Endometrial microvascular endothelial cells (primary cell): ENCODE measurements around the gene FAM107B. TPM values are rescaled to one million over a fixed set of nuclear protein-coding genes. Genes with fewer than 3 reads are reported as not detected.
"Not testable (repeated sequence)": the region's sequence is repeated elsewhere in the genome, so short reads cannot be mapped to it uniquely, and the experiment has no call there.

Experiments used
- in situ Hi-C: cut with HindIII; loops from 2 replicates; pipeline ENCODE4 v1.10.0; 2017; ENCODE audit warnings: low sequenced_read_pairs, low pct_unique_long_range_greater_than_20kb; ENCODE audit errors: inconsistent ontology term
- total RNA-seq: library from RNA; depleted of rRNA; stranded (reverse); fragments of >200 nt; gene quantifications from one replicate; pipeline ENCODE4 v1.2.3, GENCODE V29; 2015; ENCODE audit errors: inconsistent ontology term

Gene FAM107B
- total RNA-seq, 1 donor from 2014 or later = 77.7 TPM

GRCh38 chr10:14676732-14677131 is 98.0 kb downstream of the FAM107B start:
- in situ Hi-C loops = no loop called here

DNA sequence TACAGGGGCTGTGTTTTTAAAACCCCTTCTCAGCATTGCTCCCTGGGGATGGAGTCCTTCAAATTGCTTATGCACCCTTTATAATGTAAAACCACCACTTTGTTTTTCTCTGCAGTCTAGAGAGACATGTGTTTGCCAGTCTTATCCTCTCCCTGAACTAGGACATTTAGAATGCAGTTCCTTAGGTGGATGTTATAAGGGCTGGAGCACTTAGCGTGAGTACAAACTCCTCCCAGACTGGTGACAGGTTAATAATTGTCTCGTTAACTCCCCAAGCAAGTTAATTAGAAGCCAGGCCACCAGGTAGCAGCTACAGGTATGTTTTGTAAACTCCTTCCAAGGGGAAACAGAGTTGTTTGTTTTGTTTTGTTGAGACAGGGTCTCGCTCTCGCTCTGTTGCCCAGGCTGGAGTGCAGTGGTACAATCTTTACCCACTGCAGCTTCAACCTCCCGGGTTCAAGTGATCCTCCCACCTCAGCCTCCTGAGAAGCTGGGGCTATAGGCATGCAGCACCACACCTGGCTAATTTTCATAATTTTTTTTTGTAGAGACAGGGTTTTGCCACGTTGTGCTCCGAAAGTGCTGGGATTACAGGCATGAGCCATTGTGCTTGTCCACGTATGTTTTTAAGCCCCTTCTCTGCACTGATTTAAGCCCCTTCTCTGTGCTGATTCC is 100.2 kb downstream of the FAM107B start:
- in situ Hi-C loops = no loop called here

GRCh38 chr10:14673189-14673861 is 101.4 kb downstream of the FAM107B start:
- in situ Hi-C loops = no loop called here

DNA sequence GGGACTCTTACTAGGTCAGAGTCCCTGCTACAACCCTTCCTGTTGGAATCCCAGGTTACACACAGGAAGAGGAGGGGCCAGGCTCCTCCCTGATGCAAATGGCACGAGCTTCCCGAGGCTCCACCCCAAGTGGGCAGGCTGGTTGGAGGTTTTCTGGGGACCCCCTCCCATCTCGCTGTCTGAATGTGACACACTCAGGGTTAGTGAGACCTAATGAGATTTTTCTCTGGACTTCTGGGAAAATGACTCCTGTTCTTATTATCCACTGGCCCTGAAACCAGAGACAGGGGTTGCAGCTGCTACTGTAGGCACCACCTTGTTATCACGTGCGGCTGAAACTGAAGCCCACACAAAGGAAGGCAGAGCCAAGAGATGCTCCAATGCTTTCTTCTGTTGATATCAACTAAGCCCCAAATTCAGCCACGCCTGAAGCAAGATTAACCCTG is 103.3 kb downstream of the FAM107B start:
- in situ Hi-C loops = no loop called here

DNA sequence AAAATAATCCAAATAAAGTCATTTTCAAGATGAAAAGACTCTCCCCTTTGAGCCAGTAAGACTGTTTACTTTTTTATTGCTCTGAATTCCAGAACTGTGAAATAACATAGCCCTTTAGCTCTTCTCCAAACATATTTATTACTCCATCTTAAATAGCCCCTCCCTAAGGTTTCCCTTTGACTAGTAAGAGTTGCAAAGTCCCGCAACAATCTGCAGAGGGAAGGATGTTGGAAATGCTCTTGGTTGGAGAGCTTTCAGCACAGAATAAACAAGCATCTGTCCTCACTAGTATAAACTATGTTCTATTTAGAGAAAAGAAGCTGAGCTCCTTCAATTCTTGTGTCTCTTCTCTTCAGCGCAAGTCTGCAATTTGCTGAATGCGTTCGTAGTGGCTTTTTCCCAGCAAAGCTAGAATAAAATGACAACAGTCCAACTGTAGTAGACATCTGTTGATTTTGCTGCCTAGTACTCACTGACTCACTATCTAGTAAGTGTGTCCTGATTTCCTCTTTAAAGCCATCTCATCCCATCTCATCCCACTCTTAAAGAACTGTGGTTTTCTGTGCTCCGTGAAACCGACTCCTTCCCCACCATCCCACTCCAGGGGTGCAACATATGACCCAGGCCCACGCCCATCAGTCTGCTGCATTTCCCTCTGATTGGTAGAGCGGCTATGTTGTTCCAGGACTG is 104.0 kb downstream of the FAM107B start:
- in situ Hi-C loops = no loop called here

- in situ Hi-C loops = no loop called here
Measured at GRCh38 chr10:14669576-14669975, 105.1 kb downstream of the FAM107B start.

GRCh38 chr10:14667781-14668180 is 106.9 kb downstream of the FAM107B start:
- in situ Hi-C loops = no loop called here

DNA sequence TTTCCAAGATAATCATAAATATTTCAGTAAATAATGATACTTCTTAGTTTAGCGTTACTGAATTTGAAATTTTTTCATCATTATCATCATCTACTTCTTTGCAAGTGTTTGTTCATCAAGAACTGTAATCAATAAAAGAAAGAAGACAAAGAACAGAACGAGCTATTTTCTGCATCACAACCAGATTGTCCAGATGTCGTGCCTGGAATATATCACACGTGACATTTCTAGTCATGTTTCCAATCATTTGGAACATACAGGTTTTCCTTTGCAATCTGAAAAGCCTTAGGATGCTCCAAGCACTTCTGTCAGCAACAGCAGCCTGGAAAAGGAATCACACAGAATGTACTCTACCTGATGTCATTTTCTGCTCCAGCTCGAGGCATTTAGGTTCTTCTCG is 107.4 kb downstream of the FAM107B start:
- in situ Hi-C loops = no loop called here

GRCh38 chr10:14665865-14666857 is 108.5 kb downstream of the FAM107B start:
- in situ Hi-C loops = no loop called here

DNA sequence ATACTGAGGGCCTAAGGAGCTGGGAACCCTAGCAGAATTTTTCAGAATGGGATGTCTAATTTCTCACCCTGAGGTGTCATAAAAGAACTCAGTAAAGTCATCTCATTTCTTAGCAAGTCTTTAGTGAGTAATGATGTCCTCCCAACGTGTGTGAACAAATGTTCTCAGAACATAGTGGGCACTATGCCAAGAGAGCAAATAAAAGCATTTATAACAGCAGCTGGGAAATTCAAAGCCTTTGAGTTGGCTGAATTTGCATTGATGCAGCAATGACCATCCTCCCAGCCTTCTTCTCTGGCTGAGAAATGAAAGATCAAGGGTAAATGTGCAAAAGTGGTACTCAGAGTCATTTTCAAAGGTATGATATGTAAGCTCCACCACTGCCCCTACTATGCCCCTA is 109.4 kb downstream of the FAM107B start:
- in situ Hi-C loops = no loop called here

GRCh38 chr10:14664345-14664744 is 110.4 kb downstream of the FAM107B start:
- in situ Hi-C loops = no loop called here

DNA sequence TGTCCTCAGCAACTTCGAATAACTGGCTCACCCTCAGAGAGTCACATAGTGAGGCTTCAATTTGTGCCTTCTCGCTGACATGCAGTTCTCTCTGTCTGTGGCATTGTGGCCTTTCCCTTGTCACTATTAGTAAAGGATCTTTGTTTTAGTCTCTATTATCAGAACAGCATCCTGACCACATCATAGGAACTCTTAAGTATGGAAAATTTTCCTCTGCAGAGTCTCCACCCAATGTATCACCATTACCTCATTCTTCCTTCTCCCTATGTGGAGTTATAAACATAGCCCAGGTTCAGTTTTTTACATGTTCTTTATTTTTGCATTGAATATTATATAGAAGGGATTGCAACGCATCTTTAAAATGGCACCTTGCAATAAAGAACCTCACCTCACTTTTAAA is 112.9 kb downstream of the FAM107B start:
- in situ Hi-C loops = no loop called here

DNA sequence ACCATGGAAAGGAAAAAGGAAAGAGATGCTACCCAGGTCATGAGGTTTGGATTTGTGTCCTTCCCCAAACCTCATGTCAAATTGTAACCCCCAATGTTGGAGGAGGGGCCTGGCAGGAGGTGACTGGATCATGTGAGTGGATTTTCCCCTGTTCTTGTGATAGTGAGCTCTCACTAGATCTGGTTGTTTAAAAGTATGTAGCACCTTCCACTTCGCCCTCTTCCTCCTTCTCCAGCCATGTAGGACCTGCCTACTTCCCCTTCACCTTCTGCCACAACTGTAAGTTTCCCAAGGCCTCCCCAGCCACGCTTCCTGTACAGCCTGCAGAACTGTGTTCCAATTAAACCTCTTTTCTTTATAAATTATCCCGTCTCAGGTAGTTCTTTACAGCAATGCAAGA is 113.9 kb downstream of the FAM107B start:
- in situ Hi-C loops = no loop called here

GRCh38 chr10:14659626-14660196 is 115.0 kb downstream of the FAM107B start:
- in situ Hi-C loops = no loop called here

DNA sequence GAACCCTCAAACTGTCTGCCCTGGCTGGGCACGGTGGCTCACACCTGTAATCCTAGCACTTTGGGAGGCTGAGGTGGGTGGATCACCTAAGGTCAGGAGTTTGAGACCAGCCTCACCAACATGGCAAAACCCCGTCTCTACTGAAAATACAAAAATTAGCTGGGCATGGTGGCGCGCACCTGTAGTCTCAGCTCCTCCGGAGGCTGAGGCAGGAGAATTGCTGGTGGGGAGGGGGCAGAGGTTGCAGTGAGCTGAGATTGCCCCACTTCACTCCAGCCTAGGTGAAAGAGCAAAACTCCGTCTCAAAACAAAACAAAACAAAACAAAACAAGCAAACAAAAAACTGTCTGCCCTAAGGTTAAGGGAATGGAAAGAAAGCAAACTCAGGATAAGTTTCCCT is 115.6 kb downstream of the FAM107B start:
- in situ Hi-C loops = not testable (repeated sequence)

DNA sequence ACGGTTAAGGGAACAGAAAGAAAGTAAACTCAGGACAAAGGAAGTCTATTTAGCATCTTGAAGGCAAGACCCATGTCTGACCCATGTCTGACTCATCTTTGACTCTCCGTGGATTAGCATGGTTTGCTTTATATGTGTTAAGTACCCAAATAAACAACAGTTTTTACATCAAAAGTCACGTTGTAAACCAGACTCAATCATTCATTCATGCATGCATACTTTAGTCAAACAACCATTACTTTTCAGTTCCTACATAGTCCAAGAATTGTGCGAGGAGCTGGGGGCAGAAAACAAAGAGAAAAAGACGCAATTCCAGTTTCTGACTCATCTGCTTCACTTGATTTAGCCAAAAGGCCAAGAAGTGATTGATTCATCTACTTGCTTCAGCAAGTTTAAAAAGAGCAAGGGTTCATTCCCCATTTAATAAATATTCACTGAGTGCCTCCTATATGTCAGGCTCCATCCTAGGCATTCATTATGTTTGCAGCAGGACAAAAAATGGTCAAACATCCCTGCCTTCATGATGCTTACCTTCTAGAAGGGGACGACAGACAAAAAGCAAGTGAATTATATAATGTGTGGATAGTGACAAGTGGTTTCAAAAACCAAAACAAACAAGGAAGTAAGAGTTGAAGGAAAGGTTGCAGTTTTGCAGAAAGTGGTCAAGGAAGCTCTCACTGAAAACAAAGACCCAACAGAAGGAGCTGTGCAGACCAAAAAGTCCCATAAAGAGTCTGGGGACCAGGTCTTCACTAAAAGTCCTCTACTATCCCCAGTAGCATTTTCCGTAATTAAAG is 116.2 kb downstream of the FAM107B start:
- in situ Hi-C loops = no loop called here

- in situ Hi-C loops = no loop called here
Measured at GRCh38 chr10:14656052-14656730, 118.5 kb downstream of the FAM107B start.
